T-helper 22 cell (primary cell): ENCODE results near the gene BRWD1.

Experiments used
- DNase-seq: peaks from one replicate; pipeline ENCODE4 v3.0.0-alpha.2; 2020; ENCODE audit warnings: low read depth

Gene BRWD1

GRCh38 chr21:39313571-39314142 is at the start of gene BRWD1:
Gene BRWD1 (minus strand): TSS chr21:39313632. CDS start chr21:39313491, 141 bp downstream.
- peak; percentile 64 for DNase-seq

- DNase-seq: no peak
Measured at GRCh38 chr21:39362733-39363132, 49.3 kb upstream of the BRWD1 start.

- no peak for DNase-seq
Measured at GRCh38 chr21:39359382-39359781, 46.0 kb upstream of the BRWD1 start.

GRCh38 chr21:39353295-39353694 is 39.9 kb upstream of the BRWD1 start:
- DNase-seq: no peak

GRCh38 chr21:39350094-39351005 is 36.9 kb upstream of the BRWD1 start:
- DNase-seq: no peak

GRCh38 chr21:39349211-39350093 is 36.0 kb upstream of the BRWD1 start:
- DNase-seq: peak; percentile 94

- DNase-seq: peak; percentile 85
Measured at GRCh38 chr21:39348355-39349210, 35.2 kb upstream of the BRWD1 start, which contains the start of gene HMGN1. Gene HMGN1 (minus strand): TSS chr21:39349088. CDS start chr21:39348917, 171 bp downstream.

GRCh38 chr21:39348040-39348354 is 34.6 kb upstream of the BRWD1 start:
- no peak for DNase-seq

GRCh38 chr21:39347537-39347936 is 34.1 kb upstream of the BRWD1 start:
- DNase-seq: no peak

GRCh38 chr21:39346671-39347331 is 33.4 kb upstream of the BRWD1 start:
- no peak for DNase-seq

- DNase-seq: no peak
Measured at GRCh38 chr21:39346206-39346605, 32.8 kb upstream of the BRWD1 start.

- no peak for DNase-seq
Measured at GRCh38 chr21:39345440-39345839, 32.0 kb upstream of the BRWD1 start.

- no peak for DNase-seq
Measured at GRCh38 chr21:39344848-39345247, 31.4 kb upstream of the BRWD1 start.

GRCh38 chr21:39341249-39341923 is 28.0 kb upstream of the BRWD1 start:
- no peak for DNase-seq

GRCh38 chr21:39340687-39341086 is 27.3 kb upstream of the BRWD1 start:
- DNase-seq: no peak

GRCh38 chr21:39339231-39339630 is 25.8 kb upstream of the BRWD1 start:
- no peak for DNase-seq

GRCh38 chr21:39336457-39337008 is 23.1 kb upstream of the BRWD1 start:
- no peak for DNase-seq

- DNase-seq: no peak
Measured at GRCh38 chr21:39334611-39335010, 21.2 kb upstream of the BRWD1 start.

GRCh38 chr21:39332175-39332574 is 18.7 kb upstream of the BRWD1 start:
- no peak for DNase-seq

- no peak for DNase-seq
Measured at GRCh38 chr21:39330001-39330400, 16.6 kb upstream of the BRWD1 start.
